Activated CD8-positive, alpha-beta memory T cell treated with anti-CD3 and anti-CD28 coated beads, Interleukin-2, amount 10 ng/mL, durations not matched to agents 7 days and 5 days (primary cell): ENCODE results near the gene UBASH3A. TPM values are rescaled to one million over a fixed set of nuclear protein-coding genes. Genes with fewer than 3 reads are reported as not detected.
A peak's percentile ranks its signal among the peaks of the same experiment; 100 is the strongest.

Source experiments
- ATAC-seq: fragments of 150-1000 bp; cut with Tn5 transposase; one replicate; pipeline ENCODE4 v1.10.0; 2021; ENCODE audit warnings: moderate library complexity
- CTCF ChIA-PET: fragments of 350-600 bp; sonication (Branson Sonifier 250); formaldehyde crosslinking; loops from one replicate; lab custom pipeline; 2021; ENCODE audit warnings: antibody characterized with exemption; lab: Charles Lee
- DNase-seq: peaks from one replicate; pipeline ENCODE4 v3.0.0-alpha.2; 2020
- H3K27ac Mint-ChIP-seq: one replicate; pipeline ENCODE4 v1.8.0; 2021; ENCODE audit warnings: mild to moderate bottlenecking, mixed read lengths
- H3K27me3 Mint-ChIP-seq: one replicate; pipeline ENCODE4 v1.8.0; 2021; ENCODE audit warnings: mixed read lengths
- H3K36me3 Mint-ChIP-seq: one replicate; pipeline ENCODE4 v1.8.0; 2021; ENCODE audit warnings: mild to moderate bottlenecking, mixed read lengths
- H3K4me1 Mint-ChIP-seq: one replicate; pipeline ENCODE4 v1.8.0; 2021; ENCODE audit warnings: mixed read lengths
- H3K4me3 Mint-ChIP-seq: one replicate; pipeline ENCODE4 v1.8.0; 2021; ENCODE audit warnings: mild to moderate bottlenecking, moderate library complexity, mixed read lengths
- H3K9me3 Mint-ChIP-seq: one replicate; pipeline ENCODE4 v1.8.0; 2022; ENCODE audit warnings: low read depth, mixed read lengths
- total RNA-seq, 2 experiments: library from RNA; stranded (reverse); gene quantifications; one replicate each; pipeline ENCODE4 v1.2.3, GENCODE V29; 2021

Gene UBASH3A
- total RNA-seq, 2 experiments from 2014 or later = 75.3 to 89.5 TPM

GRCh38 chr21:42443876-42444744 is 40.4 kb downstream of the UBASH3A start:
- ATAC-seq (no peak), DNase-seq (no peak)
- Mint-ChIP-seq H3K36me3 (peaks cover 70% of the 10 kb centered on the region), H3K4me1 (peaks cover 60% of the 10 kb centered on the region), H3K27ac (no peak overlapping the region), H3K4me3 (no peak overlapping the region), H3K9me3 (no peaks in the 10 kb centered on the region), H3K27me3 (no peaks in the 10 kb centered on the region)
- CTCF ChIA-PET = interaction anchor here (1.5 kb wide), 1 partner anchor 133 kb away, joined by 3 read pairs; no protein-coding TSS in a partner anchor

GRCh38 chr21:42444745-42445059 is 41.0 kb downstream of the UBASH3A start:
- ATAC-seq = no peak
- Mint-ChIP-seq H3K4me1 (peaks cover 59% of the 10 kb centered on the region), H3K36me3 (peaks cover 64% of the 10 kb centered on the region), H3K4me3 (no peak overlapping the region), H3K27me3 (no peaks in the 10 kb centered on the region), H3K27ac (no peak overlapping the region), H3K9me3 (no peaks in the 10 kb centered on the region)
- DNase-seq = no peak
- CTCF ChIA-PET = no interaction called here

- no peaks in the 10 kb centered on the region for H3K9me3 Mint-ChIP-seq
- H3K36me3 Mint-ChIP-seq = peaks cover 58% of the 10 kb centered on the region
- H3K4me3 Mint-ChIP-seq = no peak overlapping the region
- no peak for ATAC-seq
- H3K27me3 Mint-ChIP-seq = no peaks in the 10 kb centered on the region
- H3K4me1 Mint-ChIP-seq = peaks cover 59% of the 10 kb centered on the region
- H3K27ac Mint-ChIP-seq = no peak overlapping the region
- CTCF ChIA-PET = interaction anchor here (1.4 kb wide), 1 partner anchor 17 kb away, joined by 3 read pairs; no protein-coding TSS in a partner anchor
- DNase-seq = no peak
Measured at GRCh38 chr21:42445311-42445710, 41.6 kb downstream of the UBASH3A start.

GRCh38 chr21:42446531-42446930 is 42.8 kb downstream of the UBASH3A start:
- Mint-ChIP-seq H3K27ac (peak overlapping the region; percentile 29), H3K4me1 (peaks cover 55% of the 10 kb centered on the region), H3K4me3 (no peak overlapping the region), H3K27me3 (no peaks in the 10 kb centered on the region), H3K9me3 (no peaks in the 10 kb centered on the region), H3K36me3 (peaks cover 48% of the 10 kb centered on the region)
- CTCF ChIA-PET = interaction anchor here (0.9 to 1.8 kb wide), 5 partner anchors 18 to 301 kb away, joined by 3 to 5 read pairs (median 4); no protein-coding TSS in a partner anchor
- no peak for ATAC-seq
- no peak for DNase-seq

GRCh38 chr21:42447182-42447581 is 43.5 kb downstream of the UBASH3A start:
- CTCF ChIA-PET = interaction anchor here (0.8 to 1.8 kb wide), 3 partner anchors 11 to 137 kb away, joined by 3 to 5 read pairs (median 4); no protein-coding TSS in a partner anchor
- Mint-ChIP-seq H3K4me1 (peaks cover 55% of the 10 kb centered on the region), H3K36me3 (peaks cover 41% of the 10 kb centered on the region), H3K4me3 (no peak overlapping the region), H3K27ac (peak overlapping the region; percentile 20), H3K9me3 (no peaks in the 10 kb centered on the region), H3K27me3 (no peaks in the 10 kb centered on the region)
- ATAC-seq = no peak
- no peak for DNase-seq

- no peak overlapping the region for H3K4me3 Mint-ChIP-seq
- H3K4me1 Mint-ChIP-seq = peaks cover 54% of the 10 kb centered on the region
- peak overlapping the region; percentile 76 for H3K27ac Mint-ChIP-seq
- H3K9me3 Mint-ChIP-seq = no peaks in the 10 kb centered on the region
- no peaks in the 10 kb centered on the region for H3K27me3 Mint-ChIP-seq
- ATAC-seq (no peak), DNase-seq (no peak)
- CTCF ChIA-PET = interaction anchor here (0.8 to 1.8 kb wide), 3 partner anchors 12 to 138 kb away, joined by 3 to 5 read pairs (median 3); no protein-coding TSS in a partner anchor
- peaks cover 36% of the 10 kb centered on the region for H3K36me3 Mint-ChIP-seq
Measured at GRCh38 chr21:42447732-42448131, 44.0 kb downstream of the UBASH3A start.

GRCh38 chr21:42448686-42449085 is 45.0 kb downstream of the UBASH3A start:
- no peak overlapping the region for H3K4me3 Mint-ChIP-seq
- CTCF ChIA-PET = interaction anchor here (0.7 to 2.1 kb wide), 6 partner anchors 26 to 210 kb away, joined by 3 to 6 read pairs (median 4); no protein-coding TSS in a partner anchor

GRCh38 chr21:42451941-42452340 is 48.2 kb downstream of the UBASH3A start:
- Mint-ChIP-seq H3K9me3 (no peaks in the 10 kb centered on the region), H3K4me1 (peaks cover 50% of the 10 kb centered on the region), H3K36me3 (peaks cover 13% of the 10 kb centered on the region), H3K27me3 (no peaks in the 10 kb centered on the region), H3K4me3 (no peak overlapping the region), H3K27ac (no peak overlapping the region)
- ATAC-seq (no peak), DNase-seq (no peak)
- CTCF ChIA-PET = interaction anchor here (1.1 to 3.3 kb wide), 2 partner anchors 85 to 142 kb away, joined by 3 to 22 read pairs; no protein-coding TSS in a partner anchor

More at GRCh38 chr21:42448686-42449085, 45.0 kb downstream of the UBASH3A start:
- no peaks in the 10 kb centered on the region for H3K9me3 Mint-ChIP-seq
- peaks cover 50% of the 10 kb centered on the region for H3K4me1 Mint-ChIP-seq
- peak overlapping the region; percentile 41 for H3K27ac Mint-ChIP-seq
- DNase-seq = no peak
- H3K36me3 Mint-ChIP-seq = peaks cover 29% of the 10 kb centered on the region
- ATAC-seq = no peak
- no peaks in the 10 kb centered on the region for H3K27me3 Mint-ChIP-seq

- no peaks in the 10 kb centered on the region for H3K27me3 Mint-ChIP-seq
- no peak overlapping the region for H3K27ac Mint-ChIP-seq
- no peaks in the 10 kb centered on the region for H3K9me3 Mint-ChIP-seq
- no peak overlapping the region for H3K4me3 Mint-ChIP-seq
- ATAC-seq (no peak), DNase-seq (no peak)
- CTCF ChIA-PET = interaction anchor here (3.3 kb wide), 1 partner anchor 142 kb away, joined by 22 read pairs; no protein-coding TSS in a partner anchor
- peaks cover 6% of the 10 kb centered on the region for H3K36me3 Mint-ChIP-seq
- peaks cover 44% of the 10 kb centered on the region for H3K4me1 Mint-ChIP-seq
Measured at GRCh38 chr21:42452401-42453223, 48.9 kb downstream of the UBASH3A start.

- H3K4me1 Mint-ChIP-seq = peaks cover 36% of the 10 kb centered on the region
- no peak for DNase-seq
Measured at GRCh38 chr21:42453224-42453985, 49.7 kb downstream of the UBASH3A start.

GRCh38 chr21:42453986-42454570 is 50.4 kb downstream of the UBASH3A start:
- Mint-ChIP-seq H3K27me3 (no peaks in the 10 kb centered on the region), H3K36me3 (no peaks in the 10 kb centered on the region), H3K4me1 (peaks cover 30% of the 10 kb centered on the region), H3K27ac (no peak overlapping the region), H3K4me3 (no peak overlapping the region), H3K9me3 (no peaks in the 10 kb centered on the region)
- DNase-seq = no peak
- CTCF ChIA-PET = interaction anchor here (0.8 to 1.4 kb wide), 2 partner anchors 12 to 117 kb away, joined by 3 to 7 read pairs; no protein-coding TSS in a partner anchor
- no peak for ATAC-seq

More at GRCh38 chr21:42453224-42453985, 49.7 kb downstream of the UBASH3A start:
- ATAC-seq = no peak
- no peak overlapping the region for H3K4me3 Mint-ChIP-seq
- H3K27ac Mint-ChIP-seq = no peak overlapping the region
- CTCF ChIA-PET = no interaction called here
- no peaks in the 10 kb centered on the region for H3K36me3 Mint-ChIP-seq
- no peaks in the 10 kb centered on the region for H3K9me3 Mint-ChIP-seq
- H3K27me3 Mint-ChIP-seq = no peaks in the 10 kb centered on the region

- CTCF ChIA-PET = interaction anchor here (0.7 to 1.4 kb wide), 3 partner anchors 13 to 118 kb away, joined by 3 to 7 read pairs (median 3); no protein-coding TSS in a partner anchor
- DNase-seq (no peak), ATAC-seq (no peak)
- Mint-ChIP-seq H3K9me3 (no peaks in the 10 kb centered on the region), H3K36me3 (no peaks in the 10 kb centered on the region), H3K4me3 (no peak overlapping the region), H3K27ac (no peak overlapping the region), H3K27me3 (no peaks in the 10 kb centered on the region), H3K4me1 (peaks cover 23% of the 10 kb centered on the region)
Measured at GRCh38 chr21:42454786-42455185, 51.1 kb downstream of the UBASH3A start.
